ENCODE data around the gene TIMM23. TPM values are rescaled to one million over a fixed set of nuclear protein-coding genes. Genes with fewer than 3 reads are reported as not detected.

TIMM23 gene, protein sequence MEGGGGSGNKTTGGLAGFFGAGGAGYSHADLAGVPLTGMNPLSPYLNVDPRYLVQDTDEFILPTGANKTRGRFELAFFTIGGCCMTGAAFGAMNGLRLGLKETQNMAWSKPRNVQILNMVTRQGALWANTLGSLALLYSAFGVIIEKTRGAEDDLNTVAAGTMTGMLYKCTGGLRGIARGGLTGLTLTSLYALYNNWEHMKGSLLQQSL
- total RNA-seq, result 58.0 and 89.8 TPM in 2 replicates

GRCh38 chr10:45972106-45972812 lies at the start of gene TIMM23:
TSS of gene TIMM23 (plus strand) at chr10:45972489. CDS start at chr10:45972625, 136 bp downstream.

DNA sequence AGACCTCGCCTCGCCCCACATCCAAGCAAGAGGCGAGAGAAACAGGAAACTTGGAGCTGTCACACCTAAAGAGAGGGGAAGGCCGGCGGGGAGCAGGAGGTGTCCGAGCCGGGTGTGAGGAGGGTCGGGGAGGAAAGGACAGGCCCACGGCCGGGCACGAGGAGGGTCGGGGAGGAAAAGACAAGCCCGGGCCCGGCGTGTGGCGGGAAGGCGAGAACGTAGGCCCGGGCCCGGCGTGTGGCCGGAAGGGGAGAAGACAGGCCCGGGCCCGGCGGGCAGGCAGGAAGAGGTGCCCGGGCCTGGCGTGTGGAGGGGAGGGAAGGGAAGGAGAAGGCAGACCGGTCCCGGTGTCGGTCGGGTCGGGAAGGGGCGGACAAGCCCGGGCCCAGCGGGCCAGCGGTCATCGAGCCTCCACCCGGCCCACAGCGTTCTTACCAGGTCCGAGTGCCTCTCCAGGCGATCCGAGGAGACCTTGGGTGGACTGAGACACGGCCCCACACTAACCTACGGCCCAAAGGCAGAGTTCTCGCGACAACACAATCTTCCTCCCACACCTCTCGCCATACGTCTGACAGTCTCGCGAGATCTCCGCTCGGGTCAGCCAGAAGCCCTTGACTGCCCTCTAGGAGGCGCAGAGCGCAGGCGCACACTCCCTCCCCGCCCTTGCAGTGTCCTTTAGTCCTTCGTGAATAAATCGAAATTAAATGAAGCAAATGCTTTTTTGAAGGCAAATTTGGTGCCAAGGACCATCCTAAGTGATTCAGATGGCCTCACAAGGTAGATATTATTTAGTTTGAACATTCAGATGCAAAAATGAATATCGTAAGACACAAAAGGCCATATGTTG lies 58.0 kb downstream of the TIMM23 start, which contains the start of gene NCOA4:
Gene NCOA4 (minus strand): TSS at position 533 of the 847 bp plus-strand sequence. CDS start 13,943 bp downstream, outside the sequence.

DNA sequence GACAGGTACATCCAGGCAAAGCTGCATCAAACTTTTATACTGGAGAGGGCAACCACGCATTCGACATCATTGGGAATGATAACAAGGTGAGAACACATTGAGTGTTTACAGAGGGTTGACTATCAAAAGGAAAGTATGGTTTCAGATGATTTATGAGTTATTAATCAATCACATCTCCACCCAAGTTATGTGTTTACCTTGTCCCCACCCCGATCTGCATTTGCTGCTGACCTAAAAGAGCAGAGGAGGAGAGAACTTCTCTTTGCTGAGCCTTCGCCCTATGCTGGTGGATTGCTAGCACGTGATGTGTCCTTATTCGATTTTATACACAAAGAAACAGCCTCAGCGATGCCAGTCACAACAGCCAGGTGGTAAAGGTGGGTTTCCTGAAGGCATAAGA lies 74.0 kb downstream of the TIMM23 start, which contains the start of gene MSMB:
Gene MSMB (minus strand): TSS at position 9 of the 400 bp plus-strand sequence. CDS start 32 bp downstream, outside the sequence.

Small RNAs within 50 kb of the gene (small RNA-seq; reads per million reads assigned to genes)
- gene SNORA74C-1 (ENCODE audit: low replicate concordance), result not detected

Other genes with a start within 250 kb of the TIMM23 start
- 33.5 and 60.6 TPM in 2 replicates for gene WASHC2C, start 245.2 kb upstream of the TIMM23 start, total RNA-seq
- gene AGAP4, start 125.0 kb upstream of the TIMM23 start, total RNA-seq, result 4.4 and 6.3 TPM in 2 replicates
- 161 and 189 TPM in 2 replicates for gene NCOA4, start 58.1 kb downstream of the TIMM23 start, total RNA-seq
- not detected in 2 replicates for gene MSMB, start 73.8 kb downstream of the TIMM23 start, total RNA-seq